HG02623 (cell line): ENCODE data around the gene TRAF2.

Experiments used
- ATAC-seq: cut with Tn5 transposase; IDR thresholded peaks from one replicate; pipeline ENCODE4 v1.9.1; 2021; ENCODE audit warnings: moderate library complexity; ENCODE audit not compliant: unreplicated experiment

Gene TRAF2

GRCh38 chr9:136936645-136937170, 50.4 kb downstream of the TRAF2 start:
- ATAC-seq, result no peak

DNA sequence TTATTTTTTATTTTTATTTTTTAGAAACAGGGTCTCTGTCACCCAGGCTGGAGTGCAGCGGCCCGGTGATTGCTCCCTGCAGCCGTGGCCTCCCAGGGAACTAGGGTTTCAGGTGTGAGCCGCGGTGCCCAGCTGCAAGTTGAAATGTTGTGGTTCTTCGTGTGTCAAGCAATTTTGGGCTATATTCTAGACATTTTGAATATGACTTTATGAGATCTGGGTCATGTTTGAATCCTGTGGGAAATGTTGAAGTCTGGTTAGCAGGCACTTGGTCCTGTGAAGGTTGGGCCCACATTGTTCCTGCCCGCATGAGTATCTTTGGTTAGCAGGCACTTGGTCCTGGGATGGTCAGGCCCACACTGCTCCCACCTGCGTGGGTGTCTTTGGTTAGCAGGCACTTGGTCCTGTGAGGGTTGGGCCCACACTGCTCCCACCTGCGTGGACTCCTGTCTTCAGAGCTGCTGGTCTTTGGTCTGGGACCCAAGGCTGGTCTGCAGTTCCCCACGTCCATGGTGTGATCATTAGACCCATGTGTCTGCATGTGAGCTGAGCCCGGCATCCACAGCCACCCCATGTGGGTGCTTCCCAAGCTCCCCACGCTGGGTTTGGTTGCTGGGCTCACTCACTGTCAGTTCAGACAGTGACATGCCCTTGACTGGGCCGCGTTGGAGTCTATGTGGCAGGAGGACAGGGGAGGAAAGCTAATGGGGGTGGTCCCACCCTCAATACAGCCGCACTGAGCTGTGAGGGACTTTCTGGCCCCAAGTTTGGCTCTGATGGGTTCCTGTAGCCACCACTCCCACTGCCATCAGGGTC, 51.1 kb downstream of the TRAF2 start:
- no peak for ATAC-seq

DNA sequence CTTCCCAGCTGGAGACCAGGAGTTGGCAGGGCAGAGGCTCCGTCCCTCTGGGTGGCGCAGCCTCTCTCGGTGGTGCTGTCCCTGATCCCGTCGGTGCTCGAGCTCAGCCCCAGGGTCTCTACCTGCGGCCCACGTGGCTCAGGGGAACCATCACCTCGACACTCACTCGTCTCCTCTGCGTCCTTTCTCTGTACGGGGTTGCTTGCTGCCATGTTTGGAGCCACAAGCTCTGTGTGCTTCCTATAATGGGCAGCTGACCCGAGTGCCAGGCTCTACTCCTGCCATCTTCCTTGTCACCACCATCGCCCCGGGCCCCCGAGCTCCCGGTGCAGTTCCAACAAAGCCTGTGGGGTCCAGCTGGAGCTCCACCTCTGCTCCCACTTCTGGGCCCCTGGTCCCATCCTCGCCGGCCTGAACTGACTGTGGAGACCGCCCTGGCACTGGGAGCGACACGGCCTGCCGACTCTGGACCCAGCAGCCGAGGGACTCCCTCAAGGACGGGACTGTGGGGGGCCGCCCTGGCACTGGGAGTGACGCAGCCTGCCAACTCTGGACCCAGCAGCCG, 53.2 kb downstream of the TRAF2 start:
- ATAC-seq, result no peak

- no peak for ATAC-seq
Measured at GRCh38 chr9:136939996-136940525, 53.7 kb downstream of the TRAF2 start.

- ATAC-seq, result no peak
Measured at GRCh38 chr9:136940526-136941230, 54.4 kb downstream of the TRAF2 start.

GRCh38 chr9:136941231-136942111, 55.2 kb downstream of the TRAF2 start:
- no peak for ATAC-seq

- no peak for ATAC-seq
Measured at GRCh38 chr9:136942112-136942880, 56.0 kb downstream of the TRAF2 start.

- ATAC-seq, result no peak
Measured at GRCh38 chr9:136942881-136943230, 56.5 kb downstream of the TRAF2 start.

DNA sequence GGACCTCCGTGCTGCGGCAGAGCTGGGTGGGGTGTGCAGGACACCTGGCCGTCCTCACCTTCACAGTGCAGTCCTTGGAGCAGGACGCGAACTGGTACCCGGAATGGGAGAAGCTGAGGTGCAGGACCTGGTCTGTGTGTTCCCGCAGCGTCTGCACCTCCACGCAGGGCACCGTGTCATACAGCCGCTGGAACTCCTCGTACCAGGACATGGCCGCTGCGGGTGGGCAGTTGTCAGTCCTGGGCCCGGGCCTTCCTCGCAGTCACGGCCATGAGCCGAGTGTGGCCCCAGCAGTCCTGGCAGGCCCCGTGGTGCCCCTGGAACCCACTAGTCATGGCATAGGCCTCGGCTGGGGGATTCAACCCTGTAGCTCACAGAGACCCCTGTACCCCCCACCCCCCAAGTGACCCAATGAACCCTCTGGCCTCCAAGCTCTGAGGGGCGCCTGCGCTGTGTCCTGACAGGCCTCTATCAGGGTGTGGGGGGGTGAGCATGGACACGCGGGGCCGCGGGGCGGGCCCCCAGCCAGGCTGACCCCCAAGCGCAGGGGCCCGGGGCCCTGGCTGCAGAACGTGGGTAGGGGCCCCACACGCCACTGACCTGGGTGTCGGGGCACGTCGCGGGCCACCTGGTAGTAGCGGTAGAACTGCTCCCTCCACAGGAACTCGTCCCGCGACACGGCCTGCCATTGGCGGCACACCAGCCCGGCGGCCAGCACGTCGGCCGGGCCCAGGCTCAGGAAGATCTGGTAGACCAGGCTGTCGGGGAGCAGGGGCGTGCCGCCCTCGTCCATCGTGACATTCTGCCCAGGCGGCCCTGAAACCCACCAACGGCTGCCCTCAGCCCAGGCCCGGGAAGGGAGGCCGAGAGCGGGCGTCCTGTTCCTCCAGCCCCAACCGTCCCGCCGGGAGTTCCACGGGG, 57.2 kb downstream of the TRAF2 start:
- peak; percentile 18 for ATAC-seq

- ATAC-seq, result peak; percentile 23
Measured at GRCh38 chr9:136944212-136944518, 57.8 kb downstream of the TRAF2 start.

DNA sequence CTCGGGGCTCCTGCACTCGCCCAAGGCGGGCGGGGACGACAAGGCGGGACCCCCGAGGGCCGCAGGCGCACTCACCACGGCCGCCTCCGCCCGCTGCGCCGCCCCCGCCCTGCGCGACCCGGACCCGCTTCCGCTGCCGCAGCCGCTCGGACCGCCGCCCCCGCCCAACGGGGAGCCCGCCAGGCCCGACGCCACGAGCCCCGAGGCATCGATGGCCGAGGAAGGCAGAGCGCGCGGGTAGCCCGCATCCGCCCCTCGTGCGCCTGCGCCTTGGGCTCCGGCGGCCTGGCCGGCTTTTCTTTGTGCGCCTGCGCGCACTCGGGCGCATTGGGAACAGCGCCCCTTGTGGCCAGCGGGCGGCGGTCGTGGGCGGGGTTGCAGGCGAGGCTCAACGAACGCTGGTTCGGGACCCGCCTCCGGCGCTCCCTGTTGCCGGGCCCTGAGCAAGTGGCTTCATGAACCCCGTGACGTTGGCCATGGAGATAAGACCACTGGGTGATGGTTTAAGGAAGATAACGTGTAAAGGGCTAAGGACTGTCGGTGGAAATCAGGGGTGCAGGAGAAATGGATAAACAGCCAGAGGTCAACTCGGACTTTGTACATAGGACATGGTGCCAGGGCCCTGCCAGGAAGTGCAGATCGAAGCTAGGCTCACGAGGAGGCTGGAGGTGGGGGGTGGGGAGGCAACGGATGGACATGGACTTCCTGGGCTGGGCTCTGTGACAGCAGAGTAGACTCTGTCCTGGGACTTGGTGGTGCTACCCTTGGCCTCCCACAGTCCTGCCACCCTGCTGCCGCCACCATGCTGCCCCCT, 58.4 kb downstream of the TRAF2 start, which contains the start of the genes C8G and FBXW5:
TSS of gene C8G (plus strand) at position 725 of the 814 bp plus-strand sequence. CDS start at position 803, 78 bp downstream.
TSS of gene FBXW5 (minus strand) at position 220 of the 814 bp plus-strand sequence. CDS start 655 bp downstream, outside the sequence.
- peak; percentile 61 for ATAC-seq

DNA sequence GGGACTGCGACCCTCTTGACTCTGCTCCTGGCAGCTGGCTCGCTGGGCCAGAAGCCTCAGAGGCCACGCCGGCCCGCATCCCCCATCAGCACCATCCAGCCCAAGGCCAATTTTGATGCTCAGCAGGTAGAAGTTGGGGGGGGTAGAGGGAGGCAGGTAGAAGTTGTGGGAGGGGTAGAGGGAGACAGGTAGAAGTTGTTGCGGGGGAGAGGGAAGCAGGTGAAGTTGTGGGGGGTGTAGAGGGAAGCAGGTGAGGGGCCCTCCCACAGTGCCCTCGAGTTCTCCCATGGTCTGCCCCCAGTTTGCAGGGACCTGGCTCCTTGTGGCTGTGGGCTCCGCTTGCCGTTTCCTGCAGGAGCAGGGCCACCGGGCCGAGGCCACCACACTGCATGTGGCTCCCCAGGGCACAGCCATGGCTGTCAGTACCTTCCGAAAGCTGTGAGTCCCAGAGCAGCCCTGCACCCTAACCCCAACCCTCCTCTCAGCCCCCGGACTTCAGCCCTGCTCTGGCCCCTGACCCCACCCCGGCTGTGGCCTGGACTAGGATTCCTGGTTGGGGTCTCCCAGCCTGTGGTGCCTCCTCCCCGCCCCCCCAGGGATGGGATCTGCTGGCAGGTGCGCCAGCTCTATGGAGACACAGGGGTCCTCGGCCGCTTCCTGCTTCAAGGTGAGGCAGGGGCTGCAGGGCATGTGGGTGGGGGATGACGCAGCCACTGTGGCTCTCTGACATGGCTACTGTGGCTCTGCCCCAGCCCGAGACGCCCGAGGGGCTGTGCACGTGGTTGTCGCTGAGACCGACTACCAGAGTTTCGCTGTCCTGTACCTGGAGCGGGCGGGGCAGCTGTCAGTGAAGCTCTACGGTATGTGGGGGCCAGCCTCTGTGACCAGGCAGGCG, 59.3 kb downstream of the TRAF2 start:
- no peak for ATAC-seq

GRCh38 chr9:136946228-136947027, 60.1 kb downstream of the TRAF2 start:
- no peak for ATAC-seq

- ATAC-seq, result no peak
Measured at GRCh38 chr9:136947028-136947891, 60.9 kb downstream of the TRAF2 start.

DNA sequence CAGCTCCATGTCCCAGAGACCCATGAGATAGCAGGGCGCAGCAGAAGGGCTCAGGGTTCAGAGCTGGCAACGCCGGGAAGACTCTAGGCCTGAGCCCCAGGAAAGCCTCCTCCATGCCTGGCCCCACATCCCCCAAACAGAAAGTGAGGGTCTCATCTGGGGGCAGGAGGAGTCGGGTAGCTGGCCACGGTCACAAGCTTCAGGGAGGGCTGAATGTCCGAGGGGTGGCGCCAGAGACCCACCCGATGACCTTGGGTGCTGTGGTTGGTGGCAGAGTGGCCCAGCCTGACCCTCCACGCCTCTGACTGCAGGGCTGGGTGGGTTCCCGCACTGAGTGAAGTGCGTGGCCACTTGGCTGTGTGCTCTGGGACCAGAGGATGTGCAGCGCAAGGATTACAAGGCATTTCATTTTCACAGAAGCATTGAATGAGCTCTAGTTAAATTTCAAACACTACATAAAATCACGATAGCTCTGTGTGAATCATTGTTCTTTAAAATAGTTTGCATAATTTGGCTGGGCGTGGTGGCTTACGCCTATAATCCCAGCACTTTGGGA, 61.7 kb downstream of the TRAF2 start:
- ATAC-seq, result no peak
